ENCODE data around the gene KIAA1328. TPM values are rescaled to one million over a fixed set of nuclear protein-coding genes. Genes with fewer than 3 reads are reported as not detected.

KIAA1328 gene
- total and polyA plus RNA-seq, 11 donors: 1.4 to 6.4 (median 4.0) TPM

DNA sequence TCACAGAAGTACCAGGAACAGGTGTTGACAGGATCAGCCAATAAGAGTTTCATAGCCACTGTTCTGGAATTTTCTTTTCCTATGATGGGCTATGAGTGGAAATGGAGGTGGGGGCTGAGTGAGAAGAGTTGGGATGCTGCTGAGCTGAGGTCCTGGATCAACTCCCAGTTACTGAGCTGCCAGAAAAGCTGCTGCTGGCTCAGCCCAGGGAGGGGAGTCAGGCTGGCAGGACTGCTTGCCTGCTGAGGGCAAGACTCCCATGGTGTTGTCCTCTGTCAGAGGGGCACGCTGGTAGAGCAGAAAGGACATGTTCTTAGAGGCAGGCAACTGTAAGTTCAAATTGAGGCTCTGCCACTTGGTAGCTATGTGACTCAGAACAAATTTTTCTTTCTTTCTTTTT is 11.9 kb upstream of the KIAA1328 start:
- ATAC-seq: peak in 3 of 4 donors; percentile 35 to 52 (median 36)
- Histone ChIP-seq H3K27ac (no peak overlapping the region), H3K36me3 (peaks cover 0 to 57% (median 21%) of the 10 kb centered on the region in 9 donors), H3K9me3 (no peaks in the 10 kb centered on the region), H3K27me3 (no peaks in the 10 kb centered on the region), H3K4me1 (peaks cover 0 to 22% (median 10%) of the 10 kb centered on the region in 12 donors), H3K4me3 (no peak overlapping the region)
- intact Hi-C loops (cut with DNase I): no loop called here
- DNase-seq: no peak
- 50 to 94% (median 91%) methylated on average over 1 of the region's 1 CpG for WGBS, 4 donors
- TF ChIP-seq CTCF (IDR thresholded peaks at IDR 0.05) (no peak), POLR2A (IDR thresholded peaks at IDR 0.05) (no peak)

DNA sequence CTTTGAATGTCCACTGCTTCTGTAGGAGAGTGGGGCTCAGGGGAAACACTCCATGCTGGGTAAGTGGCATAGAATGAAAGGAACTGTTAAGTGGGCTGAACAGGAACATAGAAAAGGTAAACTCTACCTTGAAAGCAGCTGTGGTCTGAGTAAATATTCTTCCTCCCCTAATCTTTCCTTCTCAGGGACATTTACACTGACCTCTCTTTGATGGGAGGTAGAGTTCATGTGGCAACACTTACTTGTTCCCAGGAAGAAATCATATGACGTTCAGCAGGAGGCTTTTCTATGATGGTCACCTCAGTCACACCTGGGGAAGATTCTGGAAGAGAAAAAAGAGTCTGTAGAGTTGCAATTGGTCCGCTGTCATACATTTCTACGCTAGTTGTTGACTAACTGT is 10.3 kb upstream of the KIAA1328 start:
- ATAC-seq (no peak), DNase-seq (no peak)
- TF ChIP-seq CTCF (IDR thresholded peaks at IDR 0.05): no peak
- no peak for TF ChIP-seq POLR2A (IDR thresholded peaks at IDR 0.05)
- H3K4me1 ChIP-seq: peaks cover 0 to 16% (median 8%) of the 10 kb centered on the region in 12 donors
- intact Hi-C loops (cut with DNase I): no loop called here
- no peak overlapping the region for H3K4me3 ChIP-seq
- no peaks in the 10 kb centered on the region for H3K27me3 ChIP-seq
- peaks cover 0 to 51% (median 21%) of the 10 kb centered on the region in 9 donors for H3K36me3 ChIP-seq
- H3K9me3 ChIP-seq: no peaks in the 10 kb centered on the region
- H3K27ac ChIP-seq: no peak overlapping the region
- WGBS, 4 donors: 81 to 96% (median 94%) methylated on average over 3 of the region's 3 CpGs

DNA sequence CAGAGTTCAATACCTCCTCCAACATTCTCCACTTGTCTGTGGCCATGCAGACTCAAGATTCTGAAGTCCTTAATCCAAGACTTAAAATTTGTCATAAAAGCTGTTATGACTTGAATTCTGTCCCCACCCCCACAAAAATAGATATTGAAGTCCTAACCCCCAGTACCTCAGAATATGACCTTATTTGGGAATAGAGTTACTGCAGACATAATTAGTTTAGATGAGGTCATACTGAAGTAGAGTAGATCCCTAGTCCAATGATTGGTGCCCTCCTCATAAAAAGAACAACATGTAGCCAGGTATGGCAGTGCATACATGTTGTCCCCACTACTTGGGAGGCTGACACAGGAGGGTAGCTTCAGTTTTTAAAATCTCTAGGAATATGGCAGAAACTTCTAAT is 9.3 kb upstream of the KIAA1328 start:
- TF ChIP-seq CTCF (IDR thresholded peaks at IDR 0.05) (no peak), POLR2A (IDR thresholded peaks at IDR 0.05) (no peak)

DNA sequence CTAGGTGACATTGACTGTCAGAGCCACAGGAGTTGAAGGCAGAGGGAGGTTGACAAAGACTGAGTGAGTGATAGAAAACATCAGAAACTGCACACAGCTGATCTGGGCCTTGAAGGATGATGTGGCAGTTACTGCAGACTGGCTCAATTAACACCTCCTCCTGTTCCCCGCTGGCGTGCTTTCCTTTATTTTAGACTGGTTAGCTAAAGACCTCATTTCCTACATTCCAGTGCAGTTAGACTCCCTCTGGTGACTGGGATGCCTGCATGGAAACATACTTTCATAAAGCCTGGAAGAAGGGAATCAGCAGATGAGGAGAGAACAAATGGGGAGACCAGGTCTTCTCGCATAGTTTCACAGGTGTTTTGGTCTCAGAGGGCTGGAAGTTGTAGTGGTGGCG is 7.2 kb upstream of the KIAA1328 start:
- ATAC-seq: no peak
- no peaks in the 10 kb centered on the region for H3K27me3 ChIP-seq
- 93 to 99% (median 94%) methylated on average over 4 of the region's 4 CpGs for WGBS, 4 donors
- DNase-seq: no peak
- intact Hi-C loops (cut with DNase I): no loop called here
- no peak overlapping the region for H3K4me3 ChIP-seq
- H3K27ac ChIP-seq: no peak overlapping the region
- no peaks in the 10 kb centered on the region for H3K4me1 ChIP-seq
- H3K36me3 ChIP-seq: peaks cover 0 to 24% (median 18%) of the 10 kb centered on the region in 9 donors
- no peaks in the 10 kb centered on the region for H3K9me3 ChIP-seq
- TF ChIP-seq CTCF (IDR thresholded peaks at IDR 0.05): no peak
- no peak for TF ChIP-seq POLR2A (IDR thresholded peaks at IDR 0.05)

More for the DNA sequence above, 9.3 kb upstream of the KIAA1328 start:
- DNase-seq: no peak
- H3K4me3 ChIP-seq: no peak overlapping the region
- intact Hi-C loops (cut with DNase I): no loop called here
- peaks cover 0 to 9% (median 8%) of the 10 kb centered on the region in 12 donors for H3K4me1 ChIP-seq
- no peaks in the 10 kb centered on the region for H3K27me3 ChIP-seq
- H3K9me3 ChIP-seq: no peaks in the 10 kb centered on the region
- no peak for ATAC-seq
- H3K36me3 ChIP-seq: peaks cover 0 to 42% (median 21%) of the 10 kb centered on the region in 9 donors
- no peak overlapping the region for H3K27ac ChIP-seq

All from heart left ventricle (tissue), 16 donors.